Measurements from ENCODE around the gene SF1. TPM values are rescaled to one million over a fixed set of nuclear protein-coding genes. Genes with fewer than 3 reads are reported as not detected.

The SF1 gene
- total and polyA plus RNA-seq, 2 experiments from 2014 or later: 62.2 to 81.6 TPM

GRCh38 chr11:64747961-64748665 lies 30.2 kb downstream of the SF1 start:
- WGBS, 2 experiments (ENCODE audit: low coverage in 1 of 2, low lambda C conversion rate in 2 of 2, missing lambda C conversion rate in 2 of 2): 51 to 60% methylated on average over 12 to 15 of the region's 15 CpGs
- H3K9ac ChIP-seq: no peak overlapping the region
- peaks cover 19% of the 10 kb centered on the region for H3F3A ChIP-seq (ENCODE audit: insufficient read depth)
- H3K9me3 ChIP-seq (ENCODE audit: low read depth): no peaks in the 10 kb centered on the region
- H3K4me2 ChIP-seq (ENCODE audit: unreplicated experiment): peak overlapping the region; percentile 6
- H3K79me2 ChIP-seq (ENCODE audit: insufficient read depth): no peaks in the 10 kb centered on the region
- H3K27ac ChIP-seq: peak overlapping the region; percentile 60
- no peak overlapping the region for H2AFZ ChIP-seq
- in situ Hi-C loops (cut with MboI): no loop called here
- DNase-seq: peak; percentile 80
- no peak overlapping the region for H3K4me3 ChIP-seq
- H3K36me3 ChIP-seq (ENCODE audit: low read depth): no peaks in the 10 kb centered on the region
- no peaks in the 10 kb centered on the region for H4K20me1 ChIP-seq (ENCODE audit: insufficient read depth)
- no peaks in the 10 kb centered on the region for H3K9me2 ChIP-seq (ENCODE audit: insufficient read depth)
- TF ChIP-seq EZH2 (IDR thresholded peaks at IDR 0.05; ENCODE audit: insufficient read depth, poor library complexity, severe bottlenecking): no peak
- TF ChIP-seq EZH2phosphoT487 (IDR thresholded peaks at IDR 0.05; ENCODE audit: insufficient read depth, low read depth): no peak
- peaks cover 15% of the 10 kb centered on the region for H3K27me3 ChIP-seq (replicated peaks; ENCODE audit: insufficient read depth)
- H3K4me1 ChIP-seq (ENCODE audit: insufficient read depth): peaks cover 21% of the 10 kb centered on the region

DNA sequence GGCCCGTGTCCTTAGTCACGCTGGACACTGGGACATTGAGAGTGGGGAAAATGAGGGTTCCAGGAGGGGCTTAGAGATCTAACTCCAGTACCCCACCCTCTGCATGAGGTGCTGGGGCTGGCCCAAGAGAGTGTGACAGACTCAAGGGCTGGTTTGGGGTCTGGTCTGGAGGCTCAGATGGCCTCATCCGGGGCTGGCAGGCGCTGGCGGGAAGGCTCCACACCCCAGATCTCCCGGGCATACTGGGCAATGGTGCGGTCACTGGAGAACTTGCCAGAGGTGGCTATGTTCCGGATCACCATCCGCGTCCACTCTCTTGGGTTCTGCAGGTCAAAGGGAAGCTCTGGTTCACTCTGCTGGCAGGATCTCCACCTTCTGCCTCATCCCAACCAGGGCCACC lies 31.9 kb downstream of the SF1 start:
- Histone ChIP-seq H3K36me3 (ENCODE audit: low read depth) (no peaks in the 10 kb centered on the region), H3K27me3 (replicated peaks; ENCODE audit: insufficient read depth) (peaks cover 24% of the 10 kb centered on the region), H3K4me2 (ENCODE audit: unreplicated experiment) (no peak overlapping the region), H3F3A (ENCODE audit: insufficient read depth) (peaks cover 19% of the 10 kb centered on the region), H3K27ac (no peak overlapping the region), H3K4me3 (no peak overlapping the region), H3K9me2 (ENCODE audit: insufficient read depth) (no peaks in the 10 kb centered on the region), H3K79me2 (ENCODE audit: insufficient read depth) (no peaks in the 10 kb centered on the region), H2AFZ (no peak overlapping the region), H3K4me1 (ENCODE audit: insufficient read depth) (peaks cover 21% of the 10 kb centered on the region), H3K9me3 (ENCODE audit: low read depth) (no peaks in the 10 kb centered on the region), H3K9ac (no peak overlapping the region), H4K20me1 (ENCODE audit: insufficient read depth) (no peaks in the 10 kb centered on the region)
- in situ Hi-C loops (cut with MboI): no loop called here
- TF ChIP-seq EZH2 (IDR thresholded peaks at IDR 0.05; ENCODE audit: insufficient read depth, poor library complexity, severe bottlenecking) (no peak), EZH2phosphoT487 (IDR thresholded peaks at IDR 0.05; ENCODE audit: insufficient read depth, low read depth) (no peak)
- DNase-seq: no peak
- WGBS, 2 experiments (ENCODE audit: low coverage in 1 of 2, low lambda C conversion rate in 2 of 2, missing lambda C conversion rate in 2 of 2): 82 to 91% methylated on average over 7 to 10 of the region's 10 CpGs

- in situ Hi-C loops (cut with MboI): no loop called here
- Histone ChIP-seq H2AFZ (peak overlapping the region; percentile 10; the same call in 1 of the 2 replicates), H3K4me1 (ENCODE audit: insufficient read depth) (peaks cover 21% of the 10 kb centered on the region), H3K36me3 (ENCODE audit: low read depth) (no peaks in the 10 kb centered on the region), H3K9me3 (ENCODE audit: low read depth) (no peaks in the 10 kb centered on the region), H3K79me2 (ENCODE audit: insufficient read depth) (no peaks in the 10 kb centered on the region), H3K9me2 (ENCODE audit: insufficient read depth) (no peaks in the 10 kb centered on the region), H3K27me3 (replicated peaks; ENCODE audit: insufficient read depth) (peaks cover 32% of the 10 kb centered on the region), H3K9ac (no peak overlapping the region), H3F3A (ENCODE audit: insufficient read depth) (peaks cover 19% of the 10 kb centered on the region), H3K4me3 (no peak overlapping the region), H4K20me1 (ENCODE audit: insufficient read depth) (no peaks in the 10 kb centered on the region), H3K4me2 (ENCODE audit: unreplicated experiment) (peak overlapping the region; percentile 32), H3K27ac (no peak overlapping the region)
- DNase-seq: peak; percentile 59
- TF ChIP-seq EZH2phosphoT487 (IDR thresholded peaks at IDR 0.05; ENCODE audit: insufficient read depth, low read depth) (no peak), EZH2 (IDR thresholded peaks at IDR 0.05; ENCODE audit: insufficient read depth, poor library complexity, severe bottlenecking) (peak; percentile 73)
- WGBS, 2 experiments (ENCODE audit: low coverage in 1 of 2, low lambda C conversion rate in 2 of 2, missing lambda C conversion rate in 2 of 2): 7% methylated on average over 39 to 52 of the region's 52 CpGs
Observed at GRCh38 chr11:64745521-64746328, 32.6 kb downstream of the SF1 start.

GRCh38 chr11:64745189-64745520 lies 33.2 kb downstream of the SF1 start:
- peak overlapping the region; percentile 32 for H3K4me2 ChIP-seq (ENCODE audit: unreplicated experiment)
- no peaks in the 10 kb centered on the region for H3K9me2 ChIP-seq (ENCODE audit: insufficient read depth)
- DNase-seq: no peak
- H3K9me3 ChIP-seq (ENCODE audit: low read depth): no peaks in the 10 kb centered on the region
- H3K9ac ChIP-seq: no peak overlapping the region
- WGBS, 2 experiments (ENCODE audit: low coverage in 1 of 2, low lambda C conversion rate in 2 of 2, missing lambda C conversion rate in 2 of 2): 2% methylated on average over 14 to 20 of the region's 20 CpGs
- H2AFZ ChIP-seq: peak overlapping the region; percentile 10; the same call in 1 of the 2 replicates
- in situ Hi-C loops (cut with MboI): no loop called here
- no peak overlapping the region for H3K4me3 ChIP-seq
- peaks cover 21% of the 10 kb centered on the region for H3K4me1 ChIP-seq (ENCODE audit: insufficient read depth)
- H3K27me3 ChIP-seq (replicated peaks; ENCODE audit: insufficient read depth): peaks cover 32% of the 10 kb centered on the region
- TF ChIP-seq EZH2phosphoT487 (IDR thresholded peaks at IDR 0.05; ENCODE audit: insufficient read depth, low read depth) (0 out of 2 replicates have a peak, but pooled peaks have one; percentile 67), EZH2 (IDR thresholded peaks at IDR 0.05; ENCODE audit: insufficient read depth, poor library complexity, severe bottlenecking) (peak; percentile 94)
- H3K27ac ChIP-seq: no peak overlapping the region
- H3K36me3 ChIP-seq (ENCODE audit: low read depth): no peaks in the 10 kb centered on the region
- no peaks in the 10 kb centered on the region for H4K20me1 ChIP-seq (ENCODE audit: insufficient read depth)
- no peaks in the 10 kb centered on the region for H3K79me2 ChIP-seq (ENCODE audit: insufficient read depth)
- peaks cover 19% of the 10 kb centered on the region for H3F3A ChIP-seq (ENCODE audit: insufficient read depth)
